Middle frontal gyrus (tissue), 1 donor: ENCODE results near the gene PRSS38.
A peak's percentile ranks its signal among the peaks of the same experiment; 100 is the strongest.

Experiments
- DNase-seq: peaks from one replicate; pipeline ENCODE4 v3.0.0-alpha.2; 2015; ENCODE audit warnings: low spot score; ENCODE audit errors: extremely low spot score

PRSS38 gene

GRCh38 chr1:227793079-227793947 lies 22.2 kb upstream of the PRSS38 start:
- DNase-seq, result no peak

GRCh38 chr1:227793948-227794816 lies 21.3 kb upstream of the PRSS38 start:
- no peak for DNase-seq

GRCh38 chr1:227794817-227795192 lies 20.7 kb upstream of the PRSS38 start:
- DNase-seq, result no peak

GRCh38 chr1:227795732-227796131 lies 19.7 kb upstream of the PRSS38 start:
- DNase-seq, result no peak

GRCh38 chr1:227796359-227796915 lies 19.0 kb upstream of the PRSS38 start:
- no peak for DNase-seq

- no peak for DNase-seq
These were observed 18.3 kb upstream of the PRSS38 start for GRCh38 chr1:227797144-227797543.

- no peak for DNase-seq
These were observed 17.9 kb upstream of the PRSS38 start for GRCh38 chr1:227797625-227798024.

GRCh38 chr1:227798078-227798802 lies 17.2 kb upstream of the PRSS38 start:
- no peak for DNase-seq

GRCh38 chr1:227799756-227800155 lies 15.7 kb upstream of the PRSS38 start:
- DNase-seq, result no peak

GRCh38 chr1:227803933-227804332 lies 11.5 kb upstream of the PRSS38 start:
- DNase-seq, result no peak

GRCh38 chr1:227805606-227806197 lies 9.8 kb upstream of the PRSS38 start:
- DNase-seq, result no peak

GRCh38 chr1:227808566-227808965 lies 6.9 kb upstream of the PRSS38 start:
- no peak for DNase-seq

GRCh38 chr1:227809026-227809425 lies 6.4 kb upstream of the PRSS38 start:
- no peak for DNase-seq

- no peak for DNase-seq
These were observed 1.5 kb upstream of the PRSS38 start for GRCh38 chr1:227813962-227814361.

GRCh38 chr1:227816750-227817446 lies 1.4 kb downstream of the PRSS38 start:
- DNase-seq, result no peak

- no peak for DNase-seq
These were observed 8.1 kb downstream of the PRSS38 start for GRCh38 chr1:227823537-227823936.

- DNase-seq, result no peak
These were observed 8.7 kb downstream of the PRSS38 start for GRCh38 chr1:227824204-227824603.

- DNase-seq, result no peak
These were observed 13.3 kb downstream of the PRSS38 start for GRCh38 chr1:227828786-227829185.

GRCh38 chr1:227838181-227838580 lies 22.7 kb downstream of the PRSS38 start:
- DNase-seq, result peak; percentile 3

- no peak for DNase-seq
These were observed 25.6 kb downstream of the PRSS38 start for GRCh38 chr1:227841096-227841495.
